ENCODE measurements around the gene ANXA5. TPM values are rescaled to one million over a fixed set of nuclear protein-coding genes. Genes with fewer than 3 reads are reported as not detected.

Gene ANXA5
- total RNA-seq, 4 donors from 2014 or later = 101 to 107 (median 102) TPM

GRCh38 chr4:121656269-121656641 is 40.5 kb downstream of the ANXA5 start:
- H3K36me3 ChIP-seq = no peaks in the 10 kb centered on the region
- DNase-seq (ENCODE audit: low spot score in 2 of 2) = no peak
- 41% methylated on average over 5 of the region's 5 CpGs for WGBS
- TF ChIP-seq POLR2AphosphoS5 (IDR thresholded peaks at IDR 0.05) = no peak
- no peak for TF ChIP-seq POLR2A (IDR thresholded peaks at IDR 0.05)
- TF ChIP-seq CTCF (IDR thresholded peaks at IDR 0.05) = peak in 1 of 2 donors; percentile 15
- no peak for TF ChIP-seq EP300 (IDR thresholded peaks at IDR 0.05)
- no peaks in the 10 kb centered on the region for H3K27me3 ChIP-seq
- H3K9me3 ChIP-seq = no peaks in the 10 kb centered on the region
- no peak overlapping the region for H3K4me3 ChIP-seq
- no peak overlapping the region for H3K27ac ChIP-seq
- H3K4me1 ChIP-seq = no peaks in the 10 kb centered on the region

- H3K4me3 ChIP-seq = no peak overlapping the region
- no peaks in the 10 kb centered on the region for H3K9me3 ChIP-seq
- no peak overlapping the region for H3K27ac ChIP-seq
- WGBS = 66% methylated on average over 7 of the region's 7 CpGs
- TF ChIP-seq POLR2A (IDR thresholded peaks at IDR 0.05) = no peak
- no peak for TF ChIP-seq POLR2AphosphoS5 (IDR thresholded peaks at IDR 0.05)
- no peak for TF ChIP-seq EP300 (IDR thresholded peaks at IDR 0.05)
- TF ChIP-seq CTCF (IDR thresholded peaks at IDR 0.05) = no peak
- H3K27me3 ChIP-seq = no peaks in the 10 kb centered on the region
- H3K4me1 ChIP-seq = no peaks in the 10 kb centered on the region
- H3K36me3 ChIP-seq = no peaks in the 10 kb centered on the region
- DNase-seq (ENCODE audit: low spot score in 2 of 2) = no peak
These were observed 41.2 kb downstream of the ANXA5 start for GRCh38 chr4:121655320-121656268.

- no peaks in the 10 kb centered on the region for H3K36me3 ChIP-seq
- no peak for TF ChIP-seq CTCF (IDR thresholded peaks at IDR 0.05)
- no peak for TF ChIP-seq POLR2A (IDR thresholded peaks at IDR 0.05)
- no peak for TF ChIP-seq EP300 (IDR thresholded peaks at IDR 0.05)
- TF ChIP-seq POLR2AphosphoS5 (IDR thresholded peaks at IDR 0.05) = no peak
- 88% methylated on average over 3 of the region's 3 CpGs for WGBS
These were observed 42.0 kb downstream of the ANXA5 start for GRCh38 chr4:121654738-121655137.

DNA sequence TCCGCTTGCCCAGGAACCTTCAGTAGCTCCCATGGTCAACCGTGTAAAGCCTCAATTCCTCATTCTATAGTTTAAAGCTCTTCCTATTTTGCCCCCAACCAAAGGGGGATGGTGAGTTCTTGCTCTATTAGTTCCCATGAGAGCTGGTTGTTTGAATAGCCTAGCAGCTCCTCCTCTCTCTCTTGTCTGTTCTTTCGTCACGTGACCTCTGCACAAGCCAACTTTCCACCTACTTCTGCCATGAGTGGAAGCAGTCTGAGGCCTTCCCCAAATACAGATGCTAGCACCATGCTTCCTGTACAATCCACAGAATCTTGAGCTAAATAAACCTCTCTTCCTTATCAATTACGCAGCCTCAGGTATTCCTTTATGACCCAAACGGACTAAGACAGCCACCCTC is 42.8 kb downstream of the ANXA5 start:
- DNase-seq (ENCODE audit: low spot score in 2 of 2) = no peak

More at GRCh38 chr4:121654738-121655137, 42.0 kb downstream of the ANXA5 start:
- Histone ChIP-seq H3K4me1 (no peaks in the 10 kb centered on the region), H3K27ac (no peak overlapping the region), H3K9me3 (no peaks in the 10 kb centered on the region), H3K4me3 (no peak overlapping the region), H3K27me3 (no peaks in the 10 kb centered on the region)
- DNase-seq (ENCODE audit: low spot score in 2 of 2) = no peak

DNA sequence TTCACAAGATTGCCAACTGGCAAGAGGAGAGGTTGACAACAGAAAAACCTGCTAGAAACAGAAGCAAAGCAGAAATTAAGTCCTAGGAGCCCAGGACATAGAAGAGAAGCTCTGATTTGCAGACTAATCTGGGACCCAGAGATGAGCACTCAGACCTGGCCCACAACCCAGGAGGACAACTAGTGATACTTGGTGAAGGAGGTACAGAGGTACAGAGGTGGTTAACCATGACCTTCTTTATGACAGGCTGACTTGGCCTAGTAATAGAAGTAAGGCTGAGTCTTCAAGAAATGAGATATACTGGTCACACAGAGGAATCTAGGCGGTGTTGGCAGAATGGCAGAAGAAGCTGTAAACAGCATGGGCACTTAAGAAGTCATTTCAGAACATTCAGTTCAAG is 43.6 kb downstream of the ANXA5 start:
- Histone ChIP-seq H3K4me3 (no peak overlapping the region), H3K36me3 (no peaks in the 10 kb centered on the region), H3K27me3 (no peaks in the 10 kb centered on the region), H3K27ac (no peak overlapping the region), H3K9me3 (no peaks in the 10 kb centered on the region), H3K4me1 (no peaks in the 10 kb centered on the region)
- WGBS = 88% methylated on average over 1 of the region's 1 CpG
- TF ChIP-seq CTCF (IDR thresholded peaks at IDR 0.05) (no peak), POLR2A (IDR thresholded peaks at IDR 0.05) (no peak), POLR2AphosphoS5 (IDR thresholded peaks at IDR 0.05) (no peak), EP300 (IDR thresholded peaks at IDR 0.05) (no peak)
- no peak for DNase-seq (ENCODE audit: low spot score in 2 of 2)

More for the DNA sequence above, 42.8 kb downstream of the ANXA5 start:
- Histone ChIP-seq H3K9me3 (no peaks in the 10 kb centered on the region), H3K27me3 (no peaks in the 10 kb centered on the region), H3K27ac (no peak overlapping the region), H3K4me3 (no peak overlapping the region), H3K4me1 (no peaks in the 10 kb centered on the region), H3K36me3 (no peaks in the 10 kb centered on the region)
- 90% methylated on average over 6 of the region's 6 CpGs for WGBS
- no peak for TF ChIP-seq EP300 (IDR thresholded peaks at IDR 0.05)

Data from suprapubic skin (tissue), 4 donors.